ENCODE results near the gene EFCAB13. TPM values are rescaled to one million over a fixed set of nuclear protein-coding genes. Genes with fewer than 3 reads are reported as not detected.
"Not testable (repeated sequence)": the region's sequence is repeated elsewhere in the genome, so short reads cannot be mapped to it uniquely, and the experiment has no call there.

The EFCAB13 gene
- total and polyA plus RNA-seq, 4 donors = 0.80 to 2.9 (median 2.3) TPM

DNA sequence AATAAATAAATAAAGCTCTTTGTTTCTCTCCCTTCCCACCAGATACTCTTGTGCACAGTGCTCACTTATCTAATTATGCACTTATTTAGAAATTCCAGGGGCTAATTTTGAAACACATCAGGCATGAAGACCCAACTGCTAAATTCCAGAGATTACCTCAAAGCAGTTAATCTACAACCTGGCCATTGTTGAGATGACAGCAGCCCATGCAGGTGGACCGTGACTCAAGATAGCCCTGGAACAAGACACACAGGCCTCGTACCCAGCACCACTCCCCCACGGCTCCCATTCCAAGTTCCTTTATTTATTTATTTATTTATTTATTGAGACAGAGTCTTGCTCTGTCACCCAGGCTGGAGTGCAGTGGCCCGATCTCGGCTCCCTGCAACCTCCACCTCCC lies 147.1 kb downstream of the EFCAB13 start:
- Histone ChIP-seq H3K27me3 (ENCODE audit: control insufficient read depth in 4 of 4, insufficient read depth in 4 of 4, low read length in 3 of 4) (no peaks in the 10 kb centered on the region), H3K27ac (ENCODE audit: low read depth in 1 of 2, low read length in 2 of 2) (no peak overlapping the region), H3K9me3 (ENCODE audit: control insufficient read depth in 4 of 4, low read length in 3 of 4) (no peaks in the 10 kb centered on the region), H3K4me3 (ENCODE audit: low read depth in 1 of 3, low read length in 3 of 3) (no peak overlapping the region), H3K9ac (ENCODE audit: low read depth in 1 of 2, low read length in 2 of 2) (no peak overlapping the region), H3K36me3 (ENCODE audit: control insufficient read depth in 4 of 4, insufficient read depth in 3 of 4, low read depth in 1 of 4, low read length in 3 of 4) (peaks cover 0 to 1% (median 0%) of the 10 kb centered on the region in 4 donors), H3K4me1 (ENCODE audit: control insufficient read depth in 4 of 4, insufficient read depth in 4 of 4, low read length in 3 of 4) (no peaks in the 10 kb centered on the region)
- DNase-seq (ENCODE audit: low spot score) = no peak
- TF ChIP-seq NR2F2 (IDR thresholded peaks at IDR 0.05) (no peak), HNF4G (IDR thresholded peaks at IDR 0.05) (no peak), FOXA2 (IDR thresholded peaks at IDR 0.05) (no peak), YY1 (IDR thresholded peaks at IDR 0.05) (no peak), TAF1 (conservative IDR thresholded peaks at IDR 0.05) (no peak), EGR1 (IDR thresholded peaks at IDR 0.05; ENCODE audit: low read depth in 2 of 2) (no peak), RXRA (IDR thresholded peaks at IDR 0.05) (no peak), HNF4A (conservative IDR thresholded peaks at IDR 0.05) (no peak), RAD21 (IDR thresholded peaks at IDR 0.05) (no peak), ATF3 (IDR thresholded peaks at IDR 0.05) (no peak), ZBTB33 (IDR thresholded peaks at IDR 0.05) (no peak), GABPA (IDR thresholded peaks at IDR 0.05 in 1 of 2, conservative IDR thresholded peaks at IDR 0.05 in 1 of 2) (no peak), SP1 (IDR thresholded peaks at IDR 0.05) (no peak)
- TF ChIP-seq, protein P1, sequence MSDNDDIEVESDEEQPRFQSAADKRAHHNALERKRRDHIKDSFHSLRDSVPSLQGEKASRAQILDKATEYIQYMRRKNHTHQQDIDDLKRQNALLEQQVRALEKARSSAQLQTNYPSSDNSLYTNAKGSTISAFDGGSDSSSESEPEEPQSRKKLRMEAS (IDR thresholded peaks at IDR 0.05) = no peak
- TF ChIP-seq, protein P2, sequence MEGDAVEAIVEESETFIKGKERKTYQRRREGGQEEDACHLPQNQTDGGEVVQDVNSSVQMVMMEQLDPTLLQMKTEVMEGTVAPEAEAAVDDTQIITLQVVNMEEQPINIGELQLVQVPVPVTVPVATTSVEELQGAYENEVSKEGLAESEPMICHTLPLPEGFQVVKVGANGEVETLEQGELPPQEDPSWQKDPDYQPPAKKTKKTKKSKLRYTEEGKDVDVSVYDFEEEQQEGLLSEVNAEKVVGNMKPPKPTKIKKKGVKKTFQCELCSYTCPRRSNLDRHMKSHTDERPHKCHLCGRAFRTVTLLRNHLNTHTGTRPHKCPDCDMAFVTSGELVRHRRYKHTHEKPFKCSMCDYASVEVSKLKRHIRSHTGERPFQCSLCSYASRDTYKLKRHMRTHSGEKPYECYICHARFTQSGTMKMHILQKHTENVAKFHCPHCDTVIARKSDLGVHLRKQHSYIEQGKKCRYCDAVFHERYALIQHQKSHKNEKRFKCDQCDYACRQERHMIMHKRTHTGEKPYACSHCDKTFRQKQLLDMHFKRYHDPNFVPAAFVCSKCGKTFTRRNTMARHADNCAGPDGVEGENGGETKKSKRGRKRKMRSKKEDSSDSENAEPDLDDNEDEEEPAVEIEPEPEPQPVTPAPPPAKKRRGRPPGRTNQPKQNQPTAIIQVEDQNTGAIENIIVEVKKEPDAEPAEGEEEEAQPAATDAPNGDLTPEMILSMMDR (IDR thresholded peaks at IDR 0.05; ENCODE audit: low read depth, low read length, missing input control) = no peak
- TF ChIP-seq, protein P3, sequence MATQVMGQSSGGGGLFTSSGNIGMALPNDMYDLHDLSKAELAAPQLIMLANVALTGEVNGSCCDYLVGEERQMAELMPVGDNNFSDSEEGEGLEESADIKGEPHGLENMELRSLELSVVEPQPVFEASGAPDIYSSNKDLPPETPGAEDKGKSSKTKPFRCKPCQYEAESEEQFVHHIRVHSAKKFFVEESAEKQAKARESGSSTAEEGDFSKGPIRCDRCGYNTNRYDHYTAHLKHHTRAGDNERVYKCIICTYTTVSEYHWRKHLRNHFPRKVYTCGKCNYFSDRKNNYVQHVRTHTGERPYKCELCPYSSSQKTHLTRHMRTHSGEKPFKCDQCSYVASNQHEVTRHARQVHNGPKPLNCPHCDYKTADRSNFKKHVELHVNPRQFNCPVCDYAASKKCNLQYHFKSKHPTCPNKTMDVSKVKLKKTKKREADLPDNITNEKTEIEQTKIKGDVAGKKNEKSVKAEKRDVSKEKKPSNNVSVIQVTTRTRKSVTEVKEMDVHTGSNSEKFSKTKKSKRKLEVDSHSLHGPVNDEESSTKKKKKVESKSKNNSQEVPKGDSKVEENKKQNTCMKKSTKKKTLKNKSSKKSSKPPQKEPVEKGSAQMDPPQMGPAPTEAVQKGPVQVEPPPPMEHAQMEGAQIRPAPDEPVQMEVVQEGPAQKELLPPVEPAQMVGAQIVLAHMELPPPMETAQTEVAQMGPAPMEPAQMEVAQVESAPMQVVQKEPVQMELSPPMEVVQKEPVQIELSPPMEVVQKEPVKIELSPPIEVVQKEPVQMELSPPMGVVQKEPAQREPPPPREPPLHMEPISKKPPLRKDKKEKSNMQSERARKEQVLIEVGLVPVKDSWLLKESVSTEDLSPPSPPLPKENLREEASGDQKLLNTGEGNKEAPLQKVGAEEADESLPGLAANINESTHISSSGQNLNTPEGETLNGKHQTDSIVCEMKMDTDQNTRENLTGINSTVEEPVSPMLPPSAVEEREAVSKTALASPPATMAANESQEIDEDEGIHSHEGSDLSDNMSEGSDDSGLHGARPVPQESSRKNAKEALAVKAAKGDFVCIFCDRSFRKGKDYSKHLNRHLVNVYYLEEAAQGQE (IDR thresholded peaks at IDR 0.05) = no peak
- WGBS = 97% methylated on average over 5 of the region's 5 CpGs

GRCh38 chr17:47472073-47472472 lies 148.3 kb downstream of the EFCAB13 start:
- not testable (repeated sequence) for H3K27ac ChIP-seq (ENCODE audit: low read depth in 1 of 2, low read length in 2 of 2); H3K27me3 ChIP-seq (ENCODE audit: control insufficient read depth in 4 of 4, insufficient read depth in 4 of 4, low read length in 3 of 4); H3K4me3 ChIP-seq (ENCODE audit: low read depth in 1 of 3, low read length in 3 of 3); H3K4me1 ChIP-seq (ENCODE audit: control insufficient read depth in 4 of 4, insufficient read depth in 4 of 4, low read length in 3 of 4); H3K9ac ChIP-seq (ENCODE audit: low read depth in 1 of 2, low read length in 2 of 2); H3K36me3 ChIP-seq (ENCODE audit: control insufficient read depth in 4 of 4, insufficient read depth in 3 of 4, low read depth in 1 of 4, low read length in 3 of 4); H3K9me3 ChIP-seq (ENCODE audit: control insufficient read depth in 4 of 4, low read length in 3 of 4); DNase-seq (ENCODE audit: low spot score)
- WGBS = 40% methylated on average over 6 of the region's 6 CpGs
- TF ChIP-seq RXRA (IDR thresholded peaks at IDR 0.05) (peak; percentile 58 to 60), HNF4A (conservative IDR thresholded peaks at IDR 0.05) (peak; percentile 82 to 89), ATF3 (IDR thresholded peaks at IDR 0.05) (peak; percentile 39), FOXA2 (IDR thresholded peaks at IDR 0.05) (peak; percentile 45), HNF4G (IDR thresholded peaks at IDR 0.05) (peak; percentile 68), SP1 (IDR thresholded peaks at IDR 0.05) (peak; percentile 83), RAD21 (IDR thresholded peaks at IDR 0.05) (peak in 1 of 2 donors; percentile 19), YY1 (IDR thresholded peaks at IDR 0.05) (peak; percentile 20)
- TF ChIP-seq, protein P1 (IDR thresholded peaks at IDR 0.05) = peak; percentile 13

All from liver (tissue), 9 donors.